ENCODE results near the gene CORO6. TPM values are rescaled to one million over a fixed set of nuclear protein-coding genes. Genes with fewer than 3 reads are reported as not detected.

Gene CORO6
- polyA plus RNA-seq, 1 donor (not counting 4 experiments of a cell fraction or from before 2014, with no cell fraction given), result 20.5 TPM

- no peaks in the 10 kb centered on the region for H3K9me3 ChIP-seq (ENCODE audit: control insufficient read depth, low read depth, low read length)
- FAIRE-seq, result no peak
- no peak overlapping the region for H2AFZ ChIP-seq (ENCODE audit: control insufficient read depth, low read length)
- no peak for DNase-seq (ENCODE audit: low read depth, low spot score)
- H3K27me3 ChIP-seq (ENCODE audit: control insufficient read depth, extremely low read depth, insufficient read depth, low read length), result no peaks in the 10 kb centered on the region
- no peak overlapping the region for H3K27ac ChIP-seq (ENCODE audit: control insufficient read depth, insufficient read depth, low read length)
- peaks cover 6% of the 10 kb centered on the region for H3K4me1 ChIP-seq (ENCODE audit: control insufficient read depth, extremely low read depth, insufficient read depth, low read length)
- no peak overlapping the region for H3K9ac ChIP-seq (ENCODE audit: control insufficient read depth, extremely low read depth, insufficient read depth, low read length)
- no peak overlapping the region for H3K4me2 ChIP-seq (ENCODE audit: control insufficient read depth, extremely low read depth, insufficient read depth, low read depth, low read length)
- H3K79me2 ChIP-seq (ENCODE audit: control insufficient read depth, insufficient read depth, low read length), result peaks cover 5% of the 10 kb centered on the region
- no peaks in the 10 kb centered on the region for H3K9me1 ChIP-seq (ENCODE audit: control insufficient read depth, extremely low read depth, insufficient read depth, low read length)
- peaks cover 9% of the 10 kb centered on the region for H4K20me1 ChIP-seq (ENCODE audit: control insufficient read depth, extremely low read depth, insufficient read depth, low read length)
- dilution Hi-C loops (cut with MboI; ENCODE audit: extremely low pct_ligation_motif_present, low sequenced_read_pairs), result no loop called here
- no peak overlapping the region for H3K4me3 ChIP-seq (ENCODE audit: control insufficient read depth in 2 of 3, extremely low read depth in 1 of 3, insufficient read depth in 2 of 3, low read depth in 1 of 3, low read length in 3 of 3)
- TF ChIP-seq CTCF (optimal IDR thresholded peaks at IDR 0.05 in 1 of 3, IDR thresholded peaks at IDR 0.05 in 1 of 3, conservative IDR thresholded peaks at IDR 0.05 in 1 of 3; ENCODE audit: extremely low read depth in 1 of 3, insufficient read depth in 2 of 3, low read length in 3 of 3) (no peak), EZH2 (IDR thresholded peaks at IDR 0.05; ENCODE audit: low read length) (no peak)
- peaks cover 35 to 50% of the 10 kb centered on the region in 2 experiments for H3K36me3 ChIP-seq (ENCODE audit: control insufficient read depth in 2 of 2, extremely low read depth in 1 of 2, insufficient read depth in 2 of 2, low read length in 2 of 2)
Measured at GRCh38 chr17:29575511-29576213, 47.0 kb downstream of the CORO6 start.

GRCh38 chr17:29574732-29575510, 47.8 kb downstream of the CORO6 start:
- no peak overlapping the region for H3K4me2 ChIP-seq (ENCODE audit: control insufficient read depth, extremely low read depth, insufficient read depth, low read depth, low read length)
- no peak overlapping the region for H2AFZ ChIP-seq (ENCODE audit: control insufficient read depth, low read length)
- peaks cover 6% of the 10 kb centered on the region for H4K20me1 ChIP-seq (ENCODE audit: control insufficient read depth, extremely low read depth, insufficient read depth, low read length)
- TF ChIP-seq EZH2 (IDR thresholded peaks at IDR 0.05; ENCODE audit: low read length) (no peak), CTCF (optimal IDR thresholded peaks at IDR 0.05 in 1 of 3, IDR thresholded peaks at IDR 0.05 in 1 of 3, conservative IDR thresholded peaks at IDR 0.05 in 1 of 3; ENCODE audit: extremely low read depth in 1 of 3, insufficient read depth in 2 of 3, low read length in 3 of 3) (no peak)
- FAIRE-seq, result no peak
- no peak overlapping the region for H3K9ac ChIP-seq (ENCODE audit: control insufficient read depth, extremely low read depth, insufficient read depth, low read length)
- no peaks in the 10 kb centered on the region for H3K9me1 ChIP-seq (ENCODE audit: control insufficient read depth, extremely low read depth, insufficient read depth, low read length)
- dilution Hi-C loops (cut with MboI; ENCODE audit: extremely low pct_ligation_motif_present, low sequenced_read_pairs), result no loop called here
- H3K36me3 ChIP-seq (ENCODE audit: control insufficient read depth in 2 of 2, extremely low read depth in 1 of 2, insufficient read depth in 2 of 2, low read length in 2 of 2), result peaks cover 27 to 46% of the 10 kb centered on the region in 2 experiments
- H3K4me1 ChIP-seq (ENCODE audit: control insufficient read depth, extremely low read depth, insufficient read depth, low read length), result no peaks in the 10 kb centered on the region
- H3K27me3 ChIP-seq (ENCODE audit: control insufficient read depth, extremely low read depth, insufficient read depth, low read length), result no peaks in the 10 kb centered on the region
- H3K9me3 ChIP-seq (ENCODE audit: control insufficient read depth, low read depth, low read length), result no peaks in the 10 kb centered on the region
- H3K79me2 ChIP-seq (ENCODE audit: control insufficient read depth, insufficient read depth, low read length), result peaks cover 5% of the 10 kb centered on the region
- H3K27ac ChIP-seq (ENCODE audit: control insufficient read depth, insufficient read depth, low read length), result no peak overlapping the region
- H3K4me3 ChIP-seq (ENCODE audit: control insufficient read depth in 2 of 3, extremely low read depth in 1 of 3, insufficient read depth in 2 of 3, low read depth in 1 of 3, low read length in 3 of 3), result no peak overlapping the region
- DNase-seq (ENCODE audit: low read depth, low spot score), result no peak

All from keratinocyte (primary cell).